ENCODE measurements around the gene USPL1.
A peak's percentile ranks its signal among the peaks of the same experiment; 100 is the strongest.

The USPL1 gene

GRCh38 chr13:30702006-30702405, 84.3 kb downstream of the USPL1 start:
- Histone ChIP-seq H3K27ac (ENCODE audit: low read depth, low read length) (no peak overlapping the region), H3K27me3 (ENCODE audit: control insufficient read depth in 5 of 5, insufficient read depth in 4 of 5, low read length in 5 of 5) (no peaks in the 10 kb centered on the region), H3K4me1 (ENCODE audit: control insufficient read depth in 5 of 5, insufficient read depth in 5 of 5, low read length in 5 of 5) (peaks cover 10 to 42% (median 30%) of the 10 kb centered on the region in 5 donors), H3K9ac (ENCODE audit: low read length in 5 of 5) (no peak overlapping the region), H3K36me3 (ENCODE audit: control insufficient read depth in 5 of 5, insufficient read depth in 5 of 5, low read length in 5 of 5) (no peaks in the 10 kb centered on the region), H3K4me3 (ENCODE audit: low read depth in 1 of 5, low read length in 5 of 5) (no peak overlapping the region), H3K9me3 (ENCODE audit: control insufficient read depth in 5 of 5, low read length in 5 of 5) (no peaks in the 10 kb centered on the region)

DNA sequence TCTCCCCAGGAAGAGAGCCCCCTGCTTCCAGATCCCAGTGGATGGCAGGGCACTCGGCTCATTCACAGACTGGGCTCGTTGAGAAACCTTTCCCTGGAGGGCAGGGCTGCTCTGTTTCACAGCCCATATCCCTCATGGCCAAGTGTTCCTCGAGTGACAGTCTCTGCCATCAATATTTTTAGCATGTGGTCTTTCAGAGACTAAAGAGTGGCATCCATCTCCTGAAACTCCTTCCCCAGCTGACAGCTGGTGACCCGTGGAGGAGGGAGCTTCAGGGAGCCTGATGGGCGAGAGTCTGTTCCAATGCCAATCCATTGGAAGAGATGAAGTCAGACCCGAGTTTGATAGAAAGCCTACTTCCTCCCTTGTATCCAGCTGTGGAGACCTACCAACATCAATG, 86.9 kb downstream of the USPL1 start:
- Histone ChIP-seq H3K9me3 (ENCODE audit: control insufficient read depth in 5 of 5, low read length in 5 of 5) (no peaks in the 10 kb centered on the region), H3K4me3 (ENCODE audit: low read depth in 1 of 5, low read length in 5 of 5) (peak overlapping the region in 1 of 5 donors; percentile 4), H3K27me3 (ENCODE audit: control insufficient read depth in 5 of 5, insufficient read depth in 4 of 5, low read length in 5 of 5) (no peaks in the 10 kb centered on the region), H3K4me1 (ENCODE audit: control insufficient read depth in 5 of 5, insufficient read depth in 5 of 5, low read length in 5 of 5) (peaks cover 7 to 20% (median 13%) of the 10 kb centered on the region in 5 donors), H3K27ac (ENCODE audit: low read depth, low read length) (no peak overlapping the region), H3K36me3 (ENCODE audit: control insufficient read depth in 5 of 5, insufficient read depth in 5 of 5, low read length in 5 of 5) (no peaks in the 10 kb centered on the region), H3K9ac (ENCODE audit: low read length in 5 of 5) (no peak overlapping the region)

- H3K9ac ChIP-seq (ENCODE audit: low read length in 5 of 5), result no peak overlapping the region
- no peaks in the 10 kb centered on the region for H3K9me3 ChIP-seq (ENCODE audit: control insufficient read depth in 5 of 5, low read length in 5 of 5)
- H3K36me3 ChIP-seq (ENCODE audit: control insufficient read depth in 5 of 5, insufficient read depth in 5 of 5, low read length in 5 of 5), result no peaks in the 10 kb centered on the region
- no peak overlapping the region for H3K27ac ChIP-seq (ENCODE audit: low read depth, low read length)
- no peaks in the 10 kb centered on the region for H3K27me3 ChIP-seq (ENCODE audit: control insufficient read depth in 5 of 5, insufficient read depth in 4 of 5, low read length in 5 of 5)
- H3K4me1 ChIP-seq (ENCODE audit: control insufficient read depth in 5 of 5, insufficient read depth in 5 of 5, low read length in 5 of 5), result peaks cover 7 to 16% (median 13%) of the 10 kb centered on the region in 5 donors
- no peak overlapping the region for H3K4me3 ChIP-seq (ENCODE audit: low read depth in 1 of 5, low read length in 5 of 5)
Observed at GRCh38 chr13:30705680-30706079, 88.0 kb downstream of the USPL1 start.

GRCh38 chr13:30708541-30708940, 90.8 kb downstream of the USPL1 start:
- peaks cover 7 to 23% (median 19%) of the 10 kb centered on the region in 5 donors for H3K4me1 ChIP-seq (ENCODE audit: control insufficient read depth in 5 of 5, insufficient read depth in 5 of 5, low read length in 5 of 5)
- H3K27me3 ChIP-seq (ENCODE audit: control insufficient read depth in 5 of 5, insufficient read depth in 4 of 5, low read length in 5 of 5), result no peaks in the 10 kb centered on the region
- no peaks in the 10 kb centered on the region for H3K9me3 ChIP-seq (ENCODE audit: control insufficient read depth in 5 of 5, low read length in 5 of 5)
- no peak overlapping the region for H3K27ac ChIP-seq (ENCODE audit: low read depth, low read length)
- no peak overlapping the region for H3K4me3 ChIP-seq (ENCODE audit: low read depth in 1 of 5, low read length in 5 of 5)
- H3K9ac ChIP-seq (ENCODE audit: low read length in 5 of 5), result no peak overlapping the region
- no peaks in the 10 kb centered on the region for H3K36me3 ChIP-seq (ENCODE audit: control insufficient read depth in 5 of 5, insufficient read depth in 5 of 5, low read length in 5 of 5)
